Measurements from ENCODE around the gene PATJ. TPM values are rescaled to one million over a fixed set of nuclear protein-coding genes. Genes with fewer than 3 reads are reported as not detected.
"Not testable (repeated sequence)": the region's sequence is repeated elsewhere in the genome, so short reads cannot be mapped to it uniquely, and the experiment has no call there.

PATJ gene
- total RNA-seq, 2 experiments from 2014 or later = 6.8 to 13.7 TPM

DNA sequence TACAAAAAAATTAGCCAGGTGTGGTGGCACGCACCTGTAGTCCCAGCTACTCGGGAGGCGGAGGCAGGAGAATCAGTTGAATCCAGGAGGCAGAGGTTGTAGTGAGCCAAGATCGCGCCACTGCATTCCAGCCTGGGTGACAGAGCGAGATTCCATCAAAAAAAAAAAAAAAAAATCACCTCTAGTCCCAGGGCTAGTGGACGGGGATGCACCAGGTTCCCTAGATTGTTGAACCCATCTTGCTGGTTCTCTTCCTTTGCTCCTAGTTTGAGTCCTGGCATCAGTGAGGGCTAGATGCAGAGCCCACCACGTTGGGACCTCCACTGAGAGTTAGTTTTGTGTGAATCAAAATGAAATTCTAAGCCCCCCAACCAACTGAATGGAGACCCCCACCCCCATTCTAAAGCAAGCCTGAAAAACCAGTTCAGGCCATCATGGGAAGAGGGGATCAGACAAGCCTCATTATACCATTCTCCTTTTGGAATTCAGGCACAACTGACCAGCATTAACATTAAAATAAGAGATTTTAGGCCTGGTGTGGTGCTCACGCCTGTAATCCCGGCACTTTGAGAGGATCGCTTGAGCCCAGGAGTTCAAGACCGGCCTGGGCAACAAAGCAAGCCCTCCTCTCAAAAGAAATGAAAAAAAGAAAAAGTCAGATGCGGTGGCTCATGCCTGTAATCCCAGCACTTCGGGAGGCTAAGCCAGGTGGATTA is 434.5 kb downstream of the PATJ start:
- ATAC-seq = no peak
- Mint-ChIP-seq H3K27me3 (peaks cover 5% of the 10 kb centered on the region), H3K4me1 (no peaks in the 10 kb centered on the region), H3K36me3 (no peaks in the 10 kb centered on the region), H3K4me3 (no peak overlapping the region), H3K27ac (no peak overlapping the region), H3K9me3 (ENCODE audit: low read depth) (no peaks in the 10 kb centered on the region)
- CTCF ChIA-PET = interaction anchor here (0.6 to 3.2 kb wide), 8 partner anchors 19 to 569 kb away, joined by 3 to 38 read pairs (median 4); no protein-coding TSS in a partner anchor
- DNase-seq = no peak

DNA sequence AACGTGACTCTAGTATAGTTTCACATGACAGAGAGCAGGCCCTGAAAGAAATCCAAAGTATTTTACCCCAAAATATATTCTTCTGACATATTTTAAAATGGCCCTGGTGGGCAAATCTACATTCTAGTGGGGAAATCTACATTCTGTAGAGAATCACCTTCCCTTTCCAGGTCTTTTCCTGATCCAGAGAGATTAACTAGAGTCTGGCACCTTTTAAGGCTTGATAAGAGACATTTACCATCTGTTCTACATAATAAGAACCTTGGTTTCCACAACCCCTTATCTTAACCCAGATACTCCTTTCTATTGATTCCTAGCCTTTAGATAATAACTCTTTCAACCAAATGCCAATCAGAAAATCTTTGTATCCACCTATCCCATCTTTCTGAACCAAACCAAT is 435.3 kb downstream of the PATJ start:
- Mint-ChIP-seq H3K4me3 (no peak overlapping the region), H3K9me3 (ENCODE audit: low read depth) (no peaks in the 10 kb centered on the region), H3K4me1 (no peaks in the 10 kb centered on the region), H3K27ac (no peak overlapping the region), H3K36me3 (no peaks in the 10 kb centered on the region), H3K27me3 (peaks cover 10% of the 10 kb centered on the region)
- CTCF ChIA-PET = no interaction called here
- ATAC-seq (no peak), DNase-seq (no peak)

DNA sequence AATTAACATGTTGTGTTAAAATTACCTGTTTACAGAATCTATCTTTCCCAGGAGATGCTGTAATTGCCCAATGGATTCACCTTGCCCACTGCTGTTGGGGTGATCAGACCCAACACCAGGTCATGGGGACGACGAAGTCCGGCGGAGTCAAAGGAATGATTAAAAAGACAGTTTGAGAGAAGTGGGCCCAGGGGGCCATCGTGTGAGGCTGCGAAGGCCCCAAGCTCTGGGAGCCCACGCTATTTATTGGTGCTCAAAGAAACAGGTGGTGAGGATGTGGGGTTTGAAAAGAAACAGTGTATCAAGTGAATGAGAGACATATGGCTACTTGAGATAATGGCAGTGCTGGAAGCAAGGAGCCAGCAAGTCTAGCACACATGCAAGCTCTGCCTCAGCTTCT is 436.1 kb downstream of the PATJ start:
- H3K4me1 Mint-ChIP-seq = no peaks in the 10 kb centered on the region
- no peaks in the 10 kb centered on the region for H3K9me3 Mint-ChIP-seq (ENCODE audit: low read depth)
- ATAC-seq = no peak
- CTCF ChIA-PET = interaction anchor here (0.7 kb wide), 1 partner anchor 568 kb away, joined by 3 read pairs; no protein-coding TSS in a partner anchor
- no peak for DNase-seq
- H3K36me3 Mint-ChIP-seq = no peaks in the 10 kb centered on the region
- H3K4me3 Mint-ChIP-seq = no peak overlapping the region
- no peak overlapping the region for H3K27ac Mint-ChIP-seq
- H3K27me3 Mint-ChIP-seq = peaks cover 14% of the 10 kb centered on the region

DNA sequence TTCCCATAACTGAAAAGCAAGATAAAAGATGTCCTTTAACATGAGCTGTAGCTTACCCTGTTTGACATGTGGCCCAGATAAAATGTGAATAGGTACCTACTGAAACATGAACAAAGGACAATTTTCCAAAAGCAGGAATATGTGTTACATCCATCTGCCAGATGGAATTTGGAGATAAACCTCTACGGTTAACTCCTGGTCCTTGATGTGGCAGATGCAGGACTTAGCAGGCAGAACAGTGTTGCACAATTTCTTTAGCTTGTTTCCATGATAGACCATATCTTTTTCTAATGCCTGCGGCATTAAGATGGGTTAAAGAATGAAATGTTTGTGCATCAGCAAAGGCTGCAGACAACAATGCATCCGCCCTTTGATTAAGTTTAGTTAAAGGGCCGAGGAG is 437.8 kb downstream of the PATJ start:
- H3K9me3 Mint-ChIP-seq (ENCODE audit: low read depth); ATAC-seq; CTCF ChIA-PET; H3K4me1 Mint-ChIP-seq; DNase-seq; H3K27ac Mint-ChIP-seq; H3K36me3 Mint-ChIP-seq; H3K4me3 Mint-ChIP-seq: not testable (repeated sequence)
- peaks cover 14% of the 10 kb centered on the region for H3K27me3 Mint-ChIP-seq

DNA sequence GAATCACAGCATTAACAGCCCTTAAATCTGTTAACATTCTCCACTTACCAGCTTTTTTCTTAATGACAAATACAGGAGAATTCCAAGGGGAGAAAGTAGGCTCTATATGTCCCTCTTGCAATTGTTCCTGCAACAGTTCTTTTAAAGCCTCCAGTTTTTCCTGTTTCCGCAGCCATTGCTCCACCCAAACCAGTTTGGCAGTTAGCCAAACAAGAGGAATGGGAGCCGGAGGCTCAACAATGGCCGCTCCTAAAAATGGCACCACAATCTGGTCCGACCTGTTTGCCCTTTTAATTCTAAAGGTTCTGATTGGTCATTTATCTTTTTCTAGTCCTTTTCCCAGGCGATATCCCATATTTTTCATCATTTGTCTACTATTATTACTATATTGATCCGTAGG is 438.4 kb downstream of the PATJ start:
- DNase-seq (no peak), ATAC-seq (no peak)
- Mint-ChIP-seq H3K4me1 (no peaks in the 10 kb centered on the region), H3K4me3 (no peak overlapping the region), H3K27me3 (peaks cover 14% of the 10 kb centered on the region), H3K36me3 (no peaks in the 10 kb centered on the region), H3K9me3 (ENCODE audit: low read depth) (no peaks in the 10 kb centered on the region), H3K27ac (no peak overlapping the region)
- CTCF ChIA-PET = no interaction called here

DNA sequence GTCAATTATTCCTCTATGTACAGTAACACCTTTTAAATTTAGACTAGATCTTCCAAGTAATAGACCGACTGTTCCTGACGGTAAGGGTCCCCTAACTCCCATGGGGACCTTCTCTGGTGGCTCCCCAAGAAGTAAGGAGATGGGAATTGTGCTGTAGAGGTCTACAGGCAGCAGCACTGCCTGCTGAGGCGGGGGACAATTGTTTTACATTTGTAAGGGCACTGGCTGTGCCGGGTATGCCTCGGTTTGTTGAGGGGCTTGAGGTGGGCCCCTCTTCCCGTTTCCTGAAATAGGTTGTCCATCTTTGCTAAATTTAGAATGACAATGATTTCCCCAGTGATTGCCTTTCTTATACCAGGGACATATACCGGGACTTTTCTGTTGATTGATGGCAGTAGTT is 439.3 kb downstream of the PATJ start:
- ATAC-seq (no peak), DNase-seq (no peak)
- H3K9me3 Mint-ChIP-seq (ENCODE audit: low read depth) = no peaks in the 10 kb centered on the region
- peaks cover 14% of the 10 kb centered on the region for H3K27me3 Mint-ChIP-seq
- H3K4me3 Mint-ChIP-seq = no peak overlapping the region
- no peak overlapping the region for H3K27ac Mint-ChIP-seq
- CTCF ChIA-PET = no interaction called here
- H3K36me3 Mint-ChIP-seq = no peaks in the 10 kb centered on the region
- H3K4me1 Mint-ChIP-seq = no peaks in the 10 kb centered on the region

DNA sequence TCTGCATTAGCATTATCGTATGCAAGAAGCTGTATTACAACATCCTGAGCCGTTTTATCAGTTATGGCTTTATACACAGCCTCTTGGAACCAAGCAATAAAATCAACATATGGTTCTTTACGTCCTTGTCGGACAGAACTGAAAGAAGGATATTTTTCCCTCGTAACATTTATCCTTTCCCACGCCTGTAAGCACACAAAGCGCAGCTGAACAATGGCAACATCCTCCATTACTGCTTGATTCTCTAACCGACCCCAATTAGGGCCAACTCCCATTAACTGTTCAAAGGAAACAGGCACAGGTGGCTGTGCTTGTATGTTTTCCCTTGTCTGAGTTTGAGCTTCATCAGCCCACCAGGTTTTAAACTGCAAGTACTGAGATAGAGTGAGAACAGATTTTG is 439.9 kb downstream of the PATJ start:
- DNase-seq; H3K9me3 Mint-ChIP-seq (ENCODE audit: low read depth); H3K27ac Mint-ChIP-seq; ATAC-seq; H3K4me3 Mint-ChIP-seq; H3K4me1 Mint-ChIP-seq; CTCF ChIA-PET; H3K36me3 Mint-ChIP-seq: not testable (repeated sequence)
- H3K27me3 Mint-ChIP-seq = peaks cover 14% of the 10 kb centered on the region

DNA sequence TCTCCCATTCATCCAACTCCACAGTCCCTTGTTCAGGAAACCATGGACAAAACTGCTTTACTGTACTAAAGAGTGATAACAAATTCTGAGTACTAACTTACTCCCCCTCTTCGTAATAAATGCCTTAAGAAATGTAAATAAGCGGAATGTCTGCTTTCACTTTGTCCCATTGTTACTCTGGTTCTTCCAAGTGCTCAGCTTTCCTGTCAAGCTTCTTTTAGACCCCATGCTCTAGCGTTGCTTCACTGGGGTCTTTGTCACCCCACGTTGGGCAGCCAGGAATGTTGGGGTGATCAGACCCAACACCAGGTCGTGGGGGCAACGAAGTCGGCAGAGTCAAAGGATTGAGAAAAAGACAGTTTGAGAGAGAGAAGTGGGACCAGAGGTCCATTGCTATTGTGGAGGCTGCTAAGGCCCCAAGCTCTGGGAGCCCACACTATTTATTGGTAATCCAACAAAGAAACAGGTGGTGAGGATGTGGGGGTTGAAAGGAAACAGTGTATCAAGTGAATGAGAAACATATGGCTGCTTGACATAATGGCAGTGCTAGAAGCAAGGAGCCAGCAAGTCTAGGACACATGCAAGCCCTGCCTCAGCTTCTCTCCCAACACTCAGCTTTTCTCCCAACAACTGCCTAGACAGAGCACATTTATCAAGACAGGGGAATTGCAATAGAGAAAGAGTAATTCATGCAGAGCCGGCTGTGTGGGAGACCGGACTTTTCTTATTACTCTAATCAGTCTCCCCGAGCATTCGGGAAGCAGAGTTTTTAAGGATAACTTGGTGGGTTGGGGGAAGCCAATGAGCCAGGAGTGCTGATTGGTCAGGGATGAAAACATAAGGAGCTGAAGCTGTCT is 441.1 kb downstream of the PATJ start:
- H3K4me1 Mint-ChIP-seq; DNase-seq; H3K4me3 Mint-ChIP-seq; H3K36me3 Mint-ChIP-seq; ATAC-seq; H3K27ac Mint-ChIP-seq; H3K9me3 Mint-ChIP-seq (ENCODE audit: low read depth): not testable (repeated sequence)
- CTCF ChIA-PET = interaction anchor here (2.4 kb wide), 1 partner anchor 8 kb away, joined by 8 read pairs; no protein-coding TSS in a partner anchor
- peaks cover 14% of the 10 kb centered on the region for H3K27me3 Mint-ChIP-seq

DNA sequence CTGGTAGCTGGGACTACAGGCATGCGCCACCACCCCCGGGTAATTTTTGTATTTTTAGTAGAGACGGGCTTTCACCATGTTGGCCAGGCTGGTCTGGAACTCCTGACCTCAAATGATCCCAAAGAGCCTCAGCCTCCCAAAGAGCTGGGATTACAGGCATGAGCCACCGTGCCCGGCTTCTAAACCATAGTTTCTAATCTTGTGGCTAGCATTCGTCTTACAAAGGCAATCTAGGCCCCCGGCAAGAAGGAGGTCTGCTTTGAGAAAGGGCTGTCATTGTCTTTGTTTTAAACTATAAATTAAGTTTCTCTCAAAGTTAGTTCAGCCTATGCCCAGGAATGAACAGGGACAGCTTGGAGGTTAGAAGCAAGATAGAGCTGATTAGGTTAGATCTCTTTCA is 442.1 kb downstream of the PATJ start:
- Mint-ChIP-seq H3K4me1 (no peaks in the 10 kb centered on the region), H3K36me3 (no peaks in the 10 kb centered on the region), H3K9me3 (ENCODE audit: low read depth) (no peaks in the 10 kb centered on the region), H3K27ac (no peak overlapping the region), H3K27me3 (peaks cover 14% of the 10 kb centered on the region), H3K4me3 (no peak overlapping the region)
- DNase-seq (no peak), ATAC-seq (no peak)
- CTCF ChIA-PET = interaction anchor here (2.4 kb wide), 1 partner anchor 9 kb away, joined by 8 read pairs; no protein-coding TSS in a partner anchor

DNA sequence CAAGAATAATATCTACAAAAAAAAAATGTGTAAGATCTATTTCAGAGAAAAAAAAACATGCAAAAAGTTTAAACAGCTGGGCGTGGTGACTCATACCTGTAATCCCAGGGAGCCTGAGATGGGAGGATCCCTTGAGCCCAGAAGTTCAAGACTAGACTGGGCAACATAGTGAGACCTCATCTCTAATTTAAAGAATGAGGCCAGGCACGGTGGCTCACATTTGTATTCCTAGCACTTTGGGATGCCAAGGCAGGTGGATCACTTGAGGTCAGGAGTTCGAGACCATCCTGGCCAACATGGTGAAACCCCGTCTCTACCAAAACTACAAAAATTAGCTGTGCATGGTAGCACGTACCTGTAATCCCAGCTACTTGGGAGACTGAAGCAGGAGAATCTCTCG is 443.0 kb downstream of the PATJ start:
- peaks cover 10% of the 10 kb centered on the region for H3K27me3 Mint-ChIP-seq
- not testable (repeated sequence) for H3K36me3 Mint-ChIP-seq

DNA sequence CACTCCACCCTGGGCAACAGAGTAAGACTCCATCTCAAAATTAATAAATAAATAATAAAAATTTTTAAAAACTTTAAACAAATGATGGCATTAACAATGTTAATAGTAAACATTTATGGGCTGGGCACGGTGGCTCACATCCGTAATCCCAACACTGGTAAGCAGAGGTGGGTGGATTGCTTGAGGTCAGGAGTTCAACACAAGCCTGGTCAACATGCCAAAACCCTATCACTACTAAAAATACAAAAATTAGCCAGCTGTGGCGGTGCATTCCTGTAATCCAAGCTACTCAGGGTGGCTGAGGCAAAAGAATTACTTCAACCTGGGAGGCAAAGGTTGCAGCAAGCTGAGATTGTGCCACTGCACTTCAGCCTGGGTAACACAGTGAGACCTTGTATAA is 443.4 kb downstream of the PATJ start:
- Mint-ChIP-seq H3K4me1 (no peaks in the 10 kb centered on the region), H3K9me3 (ENCODE audit: low read depth) (no peaks in the 10 kb centered on the region), H3K27ac (no peak overlapping the region), H3K36me3 (no peaks in the 10 kb centered on the region), H3K27me3 (peaks cover 10% of the 10 kb centered on the region), H3K4me3 (no peak overlapping the region)
- CTCF ChIA-PET = interaction anchor here (2.4 kb wide), 1 partner anchor 10 kb away, joined by 8 read pairs; no protein-coding TSS in a partner anchor
- ATAC-seq (no peak), DNase-seq (no peak)

More for the DNA sequence above, 443.0 kb downstream of the PATJ start:
- not testable (repeated sequence) for H3K27ac Mint-ChIP-seq; H3K9me3 Mint-ChIP-seq (ENCODE audit: low read depth); H3K4me3 Mint-ChIP-seq; DNase-seq; ATAC-seq; H3K4me1 Mint-ChIP-seq
- CTCF ChIA-PET = interaction anchor here (2.4 kb wide), 1 partner anchor 10 kb away, joined by 8 read pairs; no protein-coding TSS in a partner anchor

DNA sequence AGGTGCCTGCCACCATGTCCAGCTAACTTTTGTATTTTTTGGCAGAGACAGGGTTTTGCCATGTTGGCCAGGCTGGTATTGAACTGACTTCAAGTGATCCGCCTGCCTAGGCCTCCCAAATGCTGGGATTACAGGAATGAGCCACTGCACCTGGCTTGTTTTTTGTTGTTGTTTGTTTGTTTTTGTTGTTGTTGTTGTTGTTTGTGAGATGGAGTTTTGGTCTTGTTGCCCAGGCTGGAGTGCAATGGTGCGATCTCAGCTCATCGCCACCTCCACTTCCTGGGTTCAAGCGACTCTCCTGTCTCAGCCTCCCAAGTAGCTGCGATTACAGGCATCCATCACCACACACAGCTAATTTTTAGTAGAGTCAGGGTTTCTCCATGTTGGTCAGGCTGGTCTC is 445.3 kb downstream of the PATJ start:
- Mint-ChIP-seq H3K9me3 (ENCODE audit: low read depth) (no peaks in the 10 kb centered on the region), H3K27ac (no peak overlapping the region), H3K27me3 (peaks cover 3% of the 10 kb centered on the region), H3K4me1 (no peaks in the 10 kb centered on the region), H3K4me3 (no peak overlapping the region), H3K36me3 (no peaks in the 10 kb centered on the region)
- CTCF ChIA-PET = no interaction called here
- no peak for DNase-seq
- ATAC-seq = no peak

DNA sequence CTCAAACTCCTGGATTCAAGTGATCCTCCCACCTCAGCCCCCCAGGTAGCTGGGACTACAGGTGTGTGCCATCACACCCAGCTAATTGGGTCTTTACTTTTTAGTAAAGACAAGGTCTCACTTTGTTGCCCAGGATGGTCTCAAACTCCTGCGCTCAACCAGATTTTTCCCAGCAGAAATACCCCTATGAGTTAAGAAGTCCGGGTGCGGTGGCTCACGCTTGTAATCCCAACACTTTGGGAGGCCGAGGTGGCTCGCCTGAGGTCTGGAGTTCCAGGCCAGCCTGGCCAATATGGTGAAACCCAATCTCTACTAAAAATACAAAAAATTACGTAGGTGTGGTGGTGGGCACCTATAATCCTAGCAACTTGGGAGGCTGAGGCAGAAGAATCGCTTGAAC is 445.8 kb downstream of the PATJ start:
- Mint-ChIP-seq H3K9me3 (ENCODE audit: low read depth) (no peaks in the 10 kb centered on the region), H3K4me1 (no peaks in the 10 kb centered on the region), H3K36me3 (no peaks in the 10 kb centered on the region), H3K4me3 (no peak overlapping the region), H3K27me3 (no peaks in the 10 kb centered on the region), H3K27ac (no peak overlapping the region)
- CTCF ChIA-PET = no interaction called here
- DNase-seq (no peak), ATAC-seq (no peak)

Data from activated CD8-positive, alpha-beta memory T cell treated with anti-CD3 and anti-CD28 coated beads, Interleukin-2, amount 10 ng/mL, durations not matched to agents 7 days and 5 days (primary cell).